ENCODE results near the gene SLC22A6. TPM values are rescaled to one million over a fixed set of nuclear protein-coding genes. Genes with fewer than 3 reads are reported as not detected.

SLC22A6 gene
- total RNA-seq, 1 donor, result not detected

GRCh38 chr11:62985041-62985750 lies 429 bp upstream of the SLC22A6 start:
- TF ChIP-seq CTCF (IDR thresholded peaks at IDR 0.05; ENCODE audit: extremely low read depth, low read depth, low read length), result no peak
- H3K79me2 ChIP-seq (ENCODE audit: insufficient read depth, low read length), result no peaks in the 10 kb centered on the region
- H3K36me3 ChIP-seq (ENCODE audit: insufficient read depth, low read length), result no peaks in the 10 kb centered on the region
- H4K20me1 ChIP-seq (ENCODE audit: insufficient read depth, low read length), result no peaks in the 10 kb centered on the region
- no peaks in the 10 kb centered on the region for H3K9me3 ChIP-seq (ENCODE audit: low read depth, low read length)
- no peak overlapping the region for H3K4me3 ChIP-seq (ENCODE audit: insufficient read depth, low read length)
- H3K27ac ChIP-seq (ENCODE audit: low read depth, low read length), result no peak overlapping the region
- H3K27me3 ChIP-seq (ENCODE audit: insufficient read depth, low read length), result peaks cover 3% of the 10 kb centered on the region
- H2AFZ ChIP-seq (ENCODE audit: low read length), result no peak overlapping the region
- no peaks in the 10 kb centered on the region for H3K4me1 ChIP-seq (ENCODE audit: insufficient read depth, low read length)
- H3K4me2 ChIP-seq (ENCODE audit: insufficient read depth, low read length), result no peak overlapping the region
- peak; percentile 37 for DNase-seq (ENCODE audit: insufficient read length, low spot score, missing footprints)

DNA sequence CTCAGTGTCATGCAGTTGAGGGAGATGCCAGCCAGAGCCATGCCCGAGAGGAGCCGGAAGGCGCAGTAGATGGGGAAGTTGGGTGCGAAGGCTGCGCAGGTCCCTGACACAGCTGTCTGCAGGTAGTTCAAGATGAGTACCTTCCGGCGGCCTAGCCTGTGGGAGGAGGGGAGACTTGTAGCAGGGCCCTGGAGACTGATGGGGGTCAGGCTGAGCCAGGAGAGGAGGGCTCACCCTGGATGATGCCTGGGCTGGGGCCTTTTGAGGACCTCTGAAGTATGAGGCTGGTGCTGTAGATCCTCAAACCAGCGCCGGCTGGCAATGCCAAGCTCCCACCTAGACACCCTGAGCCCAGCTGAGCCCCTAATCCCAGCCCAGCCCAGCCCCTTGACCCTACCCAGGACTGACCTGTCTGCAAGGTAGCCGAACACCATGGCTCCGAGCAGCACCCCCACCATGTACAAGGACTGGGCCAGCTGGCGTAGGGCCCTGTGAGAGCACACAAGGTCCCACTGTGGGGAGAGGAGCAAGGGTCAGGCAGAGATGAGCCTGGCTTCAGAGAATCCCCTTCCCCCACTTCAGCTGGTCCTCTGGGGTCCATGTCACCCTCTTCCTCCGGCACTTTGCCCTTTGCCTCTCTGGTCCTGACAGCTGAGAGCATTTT lies 1.1 kb downstream of the SLC22A6 start:
- Histone ChIP-seq H4K20me1 (ENCODE audit: insufficient read depth, low read length) (no peaks in the 10 kb centered on the region), H3K4me2 (ENCODE audit: insufficient read depth, low read length) (no peak overlapping the region), H3K9me3 (ENCODE audit: low read depth, low read length) (no peaks in the 10 kb centered on the region), H3K4me3 (ENCODE audit: insufficient read depth, low read length) (no peak overlapping the region), H3K79me2 (ENCODE audit: insufficient read depth, low read length) (no peaks in the 10 kb centered on the region), H2AFZ (ENCODE audit: low read length) (no peak overlapping the region), H3K27me3 (ENCODE audit: insufficient read depth, low read length) (peaks cover 3% of the 10 kb centered on the region), H3K27ac (ENCODE audit: low read depth, low read length) (no peak overlapping the region), H3K4me1 (ENCODE audit: insufficient read depth, low read length) (no peaks in the 10 kb centered on the region), H3K36me3 (ENCODE audit: insufficient read depth, low read length) (no peaks in the 10 kb centered on the region)
- TF ChIP-seq CTCF (IDR thresholded peaks at IDR 0.05; ENCODE audit: extremely low read depth, low read depth, low read length), result no peak
- DNase-seq (ENCODE audit: insufficient read length, low spot score, missing footprints), result no peak

- no peaks in the 10 kb centered on the region for H3K9me3 ChIP-seq (ENCODE audit: low read depth, low read length)
- no peaks in the 10 kb centered on the region for H3K4me1 ChIP-seq (ENCODE audit: insufficient read depth, low read length)
- H3K4me3 ChIP-seq (ENCODE audit: insufficient read depth, low read length), result no peak overlapping the region
- H3K4me2 ChIP-seq (ENCODE audit: insufficient read depth, low read length), result no peak overlapping the region
- no peak for TF ChIP-seq CTCF (IDR thresholded peaks at IDR 0.05; ENCODE audit: extremely low read depth, low read depth, low read length)
- no peaks in the 10 kb centered on the region for H3K27me3 ChIP-seq (ENCODE audit: insufficient read depth, low read length)
- DNase-seq (ENCODE audit: insufficient read length, low spot score, missing footprints), result no peak
- no peaks in the 10 kb centered on the region for H3K36me3 ChIP-seq (ENCODE audit: insufficient read depth, low read length)
- H4K20me1 ChIP-seq (ENCODE audit: insufficient read depth, low read length), result no peaks in the 10 kb centered on the region
- no peaks in the 10 kb centered on the region for H3K79me2 ChIP-seq (ENCODE audit: insufficient read depth, low read length)
- H2AFZ ChIP-seq (ENCODE audit: low read length), result no peak overlapping the region
- H3K27ac ChIP-seq (ENCODE audit: low read depth, low read length), result no peak overlapping the region
Measured at GRCh38 chr11:62981743-62982142, 3.0 kb downstream of the SLC22A6 start.

- no peaks in the 10 kb centered on the region for H3K79me2 ChIP-seq (ENCODE audit: insufficient read depth, low read length)
- H3K4me1 ChIP-seq (ENCODE audit: insufficient read depth, low read length), result no peaks in the 10 kb centered on the region
- TF ChIP-seq CTCF (IDR thresholded peaks at IDR 0.05; ENCODE audit: extremely low read depth, low read depth, low read length), result no peak
- H4K20me1 ChIP-seq (ENCODE audit: insufficient read depth, low read length), result no peaks in the 10 kb centered on the region
- no peaks in the 10 kb centered on the region for H3K27me3 ChIP-seq (ENCODE audit: insufficient read depth, low read length)
- H3K36me3 ChIP-seq (ENCODE audit: insufficient read depth, low read length), result no peaks in the 10 kb centered on the region
- H3K4me2 ChIP-seq (ENCODE audit: insufficient read depth, low read length), result no peak overlapping the region
- no peaks in the 10 kb centered on the region for H3K9me3 ChIP-seq (ENCODE audit: low read depth, low read length)
- no peak overlapping the region for H3K27ac ChIP-seq (ENCODE audit: low read depth, low read length)
- DNase-seq (ENCODE audit: insufficient read length, low spot score, missing footprints), result no peak
- no peak overlapping the region for H2AFZ ChIP-seq (ENCODE audit: low read length)
- no peak overlapping the region for H3K4me3 ChIP-seq (ENCODE audit: insufficient read depth, low read length)
Measured at GRCh38 chr11:62980133-62980760, 4.5 kb downstream of the SLC22A6 start.

Measured in osteoblast (primary cell).